IMR-90 (cell line): Measurements from ENCODE around the gene PRDM9. TPM values are rescaled to one million over a fixed set of nuclear protein-coding genes. Genes with fewer than 3 reads are reported as not detected.

Experiments
- ATAC-seq: fragments of 200-7000 bp; cut with Tn5 transposase; 2 replicates; pipeline ENCODE4 v1.9.1; 2020; ENCODE audit warnings: low read depth, mild to moderate bottlenecking, moderate library complexity
- BruUV-seq: library from RNA; stranded (reverse); fragments of 400-500 nt; replicated peaks from 2 replicates; lab custom pipeline; 2021; lab: Mats Ljungman, UMichigan
- CTCF ChIA-PET: fragments of 300-600 bp; formaldehyde crosslinking; extraction: SDS; loops from one replicate; lab custom pipeline; 2021; ENCODE audit warnings: antibody characterized with exemption; lab: Yijun Ruan, JAX
- POLR2A ChIA-PET: fragments of 300-600 bp; sonication (Branson Sonifier 250); formaldehyde crosslinking; loops from one replicate; lab custom pipeline; 2022; ENCODE audit warnings: antibody characterized with exemption; ENCODE audit not compliant: unreplicated experiment; lab: Charles Lee
- DNase-seq: peaks from one replicate; pipeline ENCODE4 v3.0.0; 2013
- H2AFZ ChIP-seq: replicated peaks from 2 replicates; pipeline ENCODE3; 2013; ENCODE audit warnings: low read length, mild to moderate bottlenecking; ENCODE audit not compliant: poor library complexity
- H2AK5ac ChIP-seq: 2 replicates; pipeline ENCODE4 v1.6.1; 2013; ENCODE audit warnings: low read depth, low read length, inconsistent platforms
- H2AK9ac ChIP-seq: replicated peaks from 2 replicates; pipeline ENCODE3; 2013; ENCODE audit warnings: mild to moderate bottlenecking, low read depth, low read length, moderate library complexity; ENCODE audit not compliant: poor library complexity
- H2BK120ac ChIP-seq: 2 replicates; pipeline ENCODE4 v1.6.1; 2013; ENCODE audit warnings: low read depth, low read length, inconsistent platforms
- H2BK15ac ChIP-seq: 3 replicates; pipeline ENCODE4 v1.6.1; 2013; ENCODE audit warnings: low read depth, low read length, inconsistent platforms
- H2BK20ac ChIP-seq: 2 replicates; pipeline ENCODE4 v1.6.1; 2013; ENCODE audit warnings: low read depth, mild to moderate bottlenecking, inconsistent platforms, low read length, moderate library complexity
- H2BK5ac ChIP-seq: 2 replicates; pipeline ENCODE4 v1.6.1; 2013; ENCODE audit warnings: mild to moderate bottlenecking, low read depth, low read length, inconsistent platforms; ENCODE audit not compliant: poor library complexity, severe bottlenecking
- H3K14ac ChIP-seq: replicated peaks from 2 replicates; pipeline ENCODE4 v1.6.1; 2013; ENCODE audit warnings: low read depth, low read length, inconsistent platforms
- H3K18ac ChIP-seq: 2 replicates; pipeline ENCODE4 v1.6.1; 2013; ENCODE audit warnings: low read depth, low read length, control low read depth
- H3K23ac ChIP-seq: 2 replicates; pipeline ENCODE4 v1.6.1; 2013; ENCODE audit warnings: low read depth, low read length, inconsistent platforms
- H3K27ac ChIP-seq: 2 replicates; pipeline ENCODE4 v1.5.1; 2013; ENCODE audit warnings: mild to moderate bottlenecking, control low read depth, low read length; ENCODE audit not compliant: insufficient read depth
- H3K27me3 ChIP-seq: 2 replicates; pipeline ENCODE4 v1.6.1; 2013; ENCODE audit warnings: low read length; ENCODE audit not compliant: control insufficient read depth, insufficient read depth
- H3K36me3 ChIP-seq: 2 replicates; pipeline ENCODE4 v1.6.1; 2013; ENCODE audit warnings: low read length, mixed read lengths; ENCODE audit not compliant: control insufficient read depth, insufficient read depth
- H3K4ac ChIP-seq: 2 replicates; pipeline ENCODE4 v1.6.1; 2013; ENCODE audit warnings: low read depth, low read length, inconsistent platforms
- H3K4me1 ChIP-seq: 2 replicates; pipeline ENCODE4 v1.6.1; 2013; ENCODE audit warnings: low read length, mixed read lengths; ENCODE audit not compliant: control insufficient read depth, insufficient read depth
- H3K4me2 ChIP-seq: 2 replicates; pipeline ENCODE4 v1.6.1; 2013; ENCODE audit warnings: low read depth, mild to moderate bottlenecking, control low read depth, low read length, moderate library complexity
- H3K4me3 ChIP-seq: 2 replicates; pipeline ENCODE4 v1.5.1; 2013; ENCODE audit warnings: low read depth, mild to moderate bottlenecking, control low read depth, low read length, moderate library complexity; ENCODE audit not compliant: insufficient read depth
- H3K56ac ChIP-seq: 2 replicates; pipeline ENCODE4 v1.6.1; 2013; ENCODE audit warnings: low read length, inconsistent platforms; ENCODE audit not compliant: insufficient read depth; ENCODE audit errors: extremely low read depth
- H3K79me1 ChIP-seq, 2 experiments: 2 replicates each; pipeline ENCODE4 v1.6.1; 2013; ENCODE audit warnings: low read length in 2 of 2, inconsistent platforms in 1 of 2, low read depth in 1 of 2
- H3K9ac ChIP-seq: 2 replicates; pipeline ENCODE4 v1.6.1; 2013; ENCODE audit warnings: low read depth, low read length, control low read depth
- H3K9me1 ChIP-seq: 2 replicates; pipeline ENCODE4 v1.6.1; 2013; ENCODE audit warnings: low read length, inconsistent platforms; ENCODE audit not compliant: insufficient read depth
- H3K9me3 ChIP-seq: 2 replicates; pipeline ENCODE4 v1.6.1; 2013; ENCODE audit warnings: low read length; ENCODE audit not compliant: control insufficient read depth, insufficient read depth
- H4K20me1 ChIP-seq: 2 replicates; pipeline ENCODE4 v1.6.1; 2013; ENCODE audit warnings: low read length, inconsistent platforms; ENCODE audit not compliant: insufficient read depth
- H4K5ac ChIP-seq: 2 replicates; pipeline ENCODE4 v1.6.1; 2013; ENCODE audit warnings: mild to moderate bottlenecking, low read depth, low read length, control low read depth
- H4K8ac ChIP-seq, 2 experiments: 2 replicates each; pipeline ENCODE4 v1.6.1; 2013; ENCODE audit warnings: low read depth in 2 of 2, low read length in 2 of 2, control low read depth in 1 of 2, inconsistent platforms in 1 of 2
- H4K91ac ChIP-seq: 2 replicates; pipeline ENCODE4 v1.6.1; 2013; ENCODE audit warnings: low read depth, low read length, inconsistent platforms; ENCODE audit not compliant: insufficient read depth
- RCOR1 ChIP-seq: IDR thresholded peaks from 2 replicates; pipeline ENCODE4 v1.6.1; 2012; ENCODE audit warnings: mild to moderate bottlenecking, low read length, improper control_type of control experiment; ENCODE audit not compliant: insufficient replicate concordance
- SMC3 ChIP-seq: fragments of 150-350 bp; IDR thresholded peaks from 2 replicates; pipeline ENCODE4 v1.6.1; 2016; ENCODE audit warnings: low read depth, mild to moderate bottlenecking, antibody characterized with exemption, low read length, moderate library complexity
- WGBS, 2 experiments: methylation state at CpG; one replicate each; pipeline versions ENCODE4 v1.1.5 to v1.1.7; 2013; ENCODE audit warnings: missing lambda C conversion rate in 2 of 2; ENCODE audit not compliant: insufficient read length in 1 of 2; ENCODE audit errors: extremely low coverage in 2 of 2; 5-methylcytosine and 5-hydroxymethylcytosine counted together
- dilution Hi-C: fragments of 300-500 bp; cut with HindIII; formaldehyde crosslinking; loops from one replicate; pipeline ENCODE4 v1.14.3; 2018; ENCODE audit warnings: low sequenced_read_pairs; ENCODE audit not compliant: unreplicated experiment
- in situ Hi-C: fragments of 300-500 bp; cut with MboI; formaldehyde crosslinking; loops from 3 replicates; pipeline ENCODE4 v1.14.3; 2019; ENCODE audit warnings: low sequenced_read_pairs, inconsistent platforms, mixed read lengths
- intact Hi-C: fragments of 100-400 bp; cut with micrococcal nuclease; formaldehyde crosslinking; loops from 2 replicates; pipeline ENCODE4 v1.10.0; 2022
- polyA plus RNA-seq, 3 experiments: library from polyadenylated mRNA; depleted of rRNA; stranded (reverse); fragments of >200 nt; gene quantifications; 2 replicates each; pipeline ENCODE4 v1.2.3, GENCODE V29; 2012; ENCODE audit warnings: low replicate concordance in 1 of 3
- total RNA-seq: library from RNA; depleted of rRNA; stranded (reverse); fragments of >200 nt; gene quantifications from 2 replicates; pipeline ENCODE4 v1.2.3, GENCODE V29; 2012

The PRDM9 gene
- total and polyA plus RNA-seq, 2 of the 4 experiments (the other 2 are of a cell fraction), result not detected

DNA sequence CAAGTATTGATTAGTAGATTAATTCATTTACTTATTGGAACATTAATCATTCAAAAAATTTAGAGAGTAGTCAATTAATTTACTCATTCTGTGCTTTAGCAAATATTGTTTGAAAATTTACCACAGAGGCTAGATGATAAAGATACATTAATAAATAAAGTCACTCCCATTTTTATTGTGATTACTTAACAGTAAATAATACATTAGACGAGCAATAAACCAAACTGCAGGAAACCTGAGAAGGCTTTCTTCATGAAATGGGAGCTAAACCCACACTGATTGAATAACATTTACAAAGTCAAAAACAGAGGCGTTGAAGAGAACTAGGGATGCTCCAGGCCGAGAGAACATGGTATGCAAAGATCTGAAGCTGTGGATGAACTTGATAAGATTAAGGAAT, 38.8 kb upstream of the PRDM9 start:
- in situ Hi-C loops (no loop called here), intact Hi-C loops (no loop called here)

More for the DNA sequence above, 38.8 kb upstream of the PRDM9 start:
- Histone ChIP-seq H3K9ac (no peak overlapping the region), H4K5ac (no peak overlapping the region), H3K4me2 (no peak overlapping the region), H3K4ac (no peak overlapping the region), H3K23ac (no peak overlapping the region), H2AK9ac (no peak overlapping the region), H3K56ac (no peak overlapping the region), H3K9me1 (no peaks in the 10 kb centered on the region), H2AK5ac (no peak overlapping the region), H3K4me1 (no peaks in the 10 kb centered on the region), H2AFZ (no peak overlapping the region), H3K18ac (no peak overlapping the region), H2BK20ac (no peak overlapping the region), H2BK5ac (no peak overlapping the region), H4K91ac (no peak overlapping the region), H2BK15ac (no peak overlapping the region), H3K79me1 (no peaks in the 10 kb centered on the region), H3K9me3 (peaks cover 7% of the 10 kb centered on the region), H4K20me1 (no peaks in the 10 kb centered on the region), H3K14ac (no peak overlapping the region), H4K8ac (no peak overlapping the region), H3K4me3 (no peak overlapping the region), H2BK120ac (no peak overlapping the region), H3K27me3 (no peaks in the 10 kb centered on the region), H3K27ac (no peak overlapping the region), H3K36me3 (no peaks in the 10 kb centered on the region)
- no CpG with 5 or more reads among the region's 3 CpGs for WGBS, 2 experiments
- dilution Hi-C loops, result no loop called here
- no peak for ATAC-seq
- no peak for DNase-seq
- no peak for TF ChIP-seq RCOR1
- TF ChIP-seq SMC3, result no peak
- BruUV-seq, result no TSS peak
- ChIA-PET POLR2A (no interaction called here), CTCF (no interaction called here)
